Motor neuron (in vitro differentiated cells): Measurements from ENCODE around the gene MAP7. TPM values are rescaled to one million over a fixed set of nuclear protein-coding genes. Genes with fewer than 3 reads are reported as not detected.
"Not testable (repeated sequence)": the region's sequence is repeated elsewhere in the genome, so short reads cannot be mapped to it uniquely, and the experiment has no call there.

Experiments used
- ATAC-seq, 8 experiments: fragments of 200-7000 bp; cut with Tn5 transposase; replicated peaks in 6 of 8; 2 replicates each; pipeline ENCODE4 v1.8.0; 2021; ENCODE audit warnings: mild to moderate bottlenecking in 8 of 8, moderate library complexity in 8 of 8
- H3K27ac ChIP-seq, 2 donors: fragments of 250-450 bp; sonication (Bioruptor Pico); 2 replicates each; pipeline ENCODE4 v1.9.0; 2021; ENCODE audit warnings: antibody characterized with exemption in 2 of 2, mild to moderate bottlenecking in 2 of 2, moderate library complexity in 1 of 2
- H3K4me1 ChIP-seq, 2 donors: fragments of 250-450 bp; sonication (Bioruptor Pico); replicated peaks in 1 of 2; 2 replicates each; pipeline ENCODE4 v1.6.1; 2021; ENCODE audit warnings: antibody characterized with exemption in 2 of 2, mild to moderate bottlenecking in 2 of 2, moderate library complexity in 1 of 2
- H3K4me3 ChIP-seq, 5 donors: fragments of 250-450 bp; sonication (Bioruptor Pico); 2 replicates each; pipeline ENCODE4 v1.9.0; 2021; ENCODE audit warnings: antibody characterized with exemption in 5 of 5, mild to moderate bottlenecking in 5 of 5, moderate library complexity in 4 of 5
- WGBS, 10 experiments: fragments of 450-650 bp; shearing (Covaris generic); methylation state at CpG; one replicate each; pipeline ENCODE4 v1.0.0; 2022; 5-methylcytosine and 5-hydroxymethylcytosine counted together
- in situ Hi-C, 9 experiments: fragments of 400-800 bp; cut with MboI; loops; one replicate each; pipeline ENCODE4 v1.15.0; 2021; ENCODE audit warnings: low sequenced_read_pairs in 9 of 9, low pct_unique_long_range_greater_than_20kb in 2 of 9; ENCODE audit not compliant: unreplicated experiment in 9 of 9
- total RNA-seq, 8 experiments: library from RNA; unstranded; fragments of 300-600 nt; gene quantifications; 2 replicates each; pipeline versions ENCODE4 v1.2.3 to v1.2.4, GENCODE V29; 2022

The MAP7 gene
- total RNA-seq, 8 experiments from 2014 or later = 2.9 to 34.2 (median 12.3) TPM

- ATAC-seq = no peak
- WGBS, 10 experiments = 60 to 100% (median 83%) methylated on average over 1 to 4 of the region's 4 CpGs; no CpG with 5 or more reads in 1 of the 10 experiments
- no peak overlapping the region for H3K4me3 ChIP-seq
- H3K4me1 ChIP-seq = no peaks in the 10 kb centered on the region
- H3K27ac ChIP-seq = no peak overlapping the region
- in situ Hi-C loops = no loop called here
Observed at GRCh38 chr6:136510782-136511181, 39.4 kb downstream of the MAP7 start.

GRCh38 chr6:136510299-136510698, 39.9 kb downstream of the MAP7 start:
- no peak for ATAC-seq

GRCh38 chr6:136508725-136509392, 41.4 kb downstream of the MAP7 start:
- Histone ChIP-seq H3K4me3 (no peak overlapping the region), H3K4me1 (peaks cover 0 to under 1% of the 10 kb centered on the region in 2 donors), H3K27ac (no peak overlapping the region)
- ATAC-seq = no peak
- in situ Hi-C loops = no loop called here
- 67 to 100% (median 90%) methylated on average over 1 of the region's 1 CpG; no CpG with 5 or more reads in 3 of the 10 experiments for WGBS, 10 experiments

More at GRCh38 chr6:136510299-136510698, 39.9 kb downstream of the MAP7 start:
- Histone ChIP-seq H3K27ac (no peak overlapping the region), H3K4me3 (no peak overlapping the region), H3K4me1 (no peaks in the 10 kb centered on the region)
- in situ Hi-C loops = no loop called here
- whole genome bisulfite sequencing, 10 experiments = 63 to 100% (median 93%) methylated on average over 1 to 5 of the region's 5 CpGs; no CpG with 5 or more reads in 1 of the 10 experiments

GRCh38 chr6:136506124-136506799, 44.0 kb downstream of the MAP7 start:
- H3K4me3 ChIP-seq = no peak overlapping the region
- WGBS, 10 experiments = 64 to 100% (median 89%) methylated on average over 1 to 5 of the region's 5 CpGs; no CpG with 5 or more reads in 2 of the 10 experiments
- H3K4me1 ChIP-seq = peaks cover 13 to 22% of the 10 kb centered on the region in 2 donors
- ATAC-seq = no peak
- no peak overlapping the region for H3K27ac ChIP-seq
- in situ Hi-C loops = no loop called here

- in situ Hi-C loops = no loop called here
- peak; percentile 53 to 86 (median 78) for ATAC-seq
- Histone ChIP-seq H3K4me1 (peaks cover 13 to 28% of the 10 kb centered on the region in 2 donors), H3K4me3 (no peak overlapping the region), H3K27ac (peak overlapping the region in 1 of 2 donors; percentile 62)
- 0 to 38% (median 23%) methylated on average over 1 to 6 of the region's 6 CpGs for WGBS, 10 experiments
Observed at GRCh38 chr6:136503303-136504029, 46.8 kb downstream of the MAP7 start.

GRCh38 chr6:136502786-136503185, 47.4 kb downstream of the MAP7 start:
- H3K4me3 ChIP-seq = no peak overlapping the region

GRCh38 chr6:136501514-136501913, 48.7 kb downstream of the MAP7 start:
- H3K4me3 ChIP-seq = no peak overlapping the region
- H3K4me1 ChIP-seq = peaks cover 13 to 28% of the 10 kb centered on the region in 2 donors
- in situ Hi-C loops = no loop called here
- H3K27ac ChIP-seq = peak overlapping the region in 1 of 2 donors; percentile 47
- no peak for ATAC-seq
- 72 to 100% (median 94%) methylated on average over 1 to 2 of the region's 2 CpGs; no CpG with 5 or more reads in 2 of the 10 experiments for WGBS, 10 experiments

More at GRCh38 chr6:136502786-136503185, 47.4 kb downstream of the MAP7 start:
- peak; percentile 70 to 92 (median 86) for ATAC-seq
- in situ Hi-C loops = no loop called here
- Histone ChIP-seq H3K27ac (peak overlapping the region in 1 of 2 donors; percentile 62), H3K4me1 (peaks cover 13 to 28% of the 10 kb centered on the region in 2 donors)

GRCh38 chr6:136501096-136501495, 49.1 kb downstream of the MAP7 start:
- Histone ChIP-seq H3K4me1 (peaks cover 13 to 28% of the 10 kb centered on the region in 2 donors), H3K4me3 (no peak overlapping the region), H3K27ac (no peak overlapping the region)
- no peak for ATAC-seq
- 43 to 83% (median 60%) methylated on average over 1 of the region's 1 CpG; no CpG with 5 or more reads in 3 of the 10 experiments for WGBS, 10 experiments
- in situ Hi-C loops = no loop called here

- no peak overlapping the region for H3K4me3 ChIP-seq
- H3K27ac ChIP-seq = no peak overlapping the region
- in situ Hi-C loops = no loop called here
- 81 to 98% (median 92%) methylated on average over 3 to 5 of the region's 5 CpGs for WGBS, 10 experiments
- H3K4me1 ChIP-seq = peaks cover 13 to 28% of the 10 kb centered on the region in 2 donors
- ATAC-seq = no peak
Observed at GRCh38 chr6:136500414-136500813, 49.8 kb downstream of the MAP7 start.

GRCh38 chr6:136499370-136499769, 50.9 kb downstream of the MAP7 start:
- Histone ChIP-seq H3K4me3 (no peak overlapping the region), H3K4me1 (peaks cover 13 to 28% of the 10 kb centered on the region in 2 donors), H3K27ac (no peak overlapping the region)
- WGBS, 10 experiments = 89 to 100% (median 100%) methylated on average over 1 to 3 of the region's 3 CpGs; no CpG with 5 or more reads in 3 of the 10 experiments
- no peak for ATAC-seq
- in situ Hi-C loops = no loop called here

GRCh38 chr6:136496449-136496848, 53.8 kb downstream of the MAP7 start:
- H3K27ac ChIP-seq, in situ Hi-C loops: not testable (repeated sequence)

GRCh38 chr6:136494710-136495109, 55.5 kb downstream of the MAP7 start:
- no peak overlapping the region for H3K4me3 ChIP-seq
- H3K4me1 ChIP-seq = no peaks in the 10 kb centered on the region
- in situ Hi-C loops = no loop called here
- ATAC-seq = no peak
- no peak overlapping the region for H3K27ac ChIP-seq
- WGBS, 10 experiments = 86 to 100% (median 92%) methylated on average over 1 of the region's 1 CpG; no CpG with 5 or more reads in 5 of the 10 experiments

More at GRCh38 chr6:136496449-136496848, 53.8 kb downstream of the MAP7 start:
- H3K4me1 ChIP-seq, H3K4me3 ChIP-seq, ATAC-seq: not testable (repeated sequence)
- 44 to 100% (median 81%) methylated on average over 1 to 2 of the region's 2 CpGs; no CpG with 5 or more reads in 2 of the 10 experiments for WGBS, 10 experiments

GRCh38 chr6:136494059-136494458, 56.2 kb downstream of the MAP7 start:
- Histone ChIP-seq H3K27ac (no peak overlapping the region), H3K4me1 (no peaks in the 10 kb centered on the region), H3K4me3 (no peak overlapping the region)
- 83 to 100% (median 100%) methylated on average over 1 to 2 of the region's 2 CpGs; no CpG with 5 or more reads in 2 of the 10 experiments for WGBS, 10 experiments
- peak in 1 of 8 experiments; percentile 39 for ATAC-seq
- in situ Hi-C loops = no loop called here
